ENCODE measurements around the gene PXMP4. TPM values are rescaled to one million over a fixed set of nuclear protein-coding genes. Genes with fewer than 3 reads are reported as not detected.
A peak's percentile ranks its signal among the peaks of the same experiment; 100 is the strongest.

PXMP4 gene
- total and polyA plus RNA-seq, 9 of the 15 experiments (the other 6 are each of a cell fraction or from before 2014, with no cell fraction given), result 4.8 to 29.1 (median 6.8) TPM

DNA sequence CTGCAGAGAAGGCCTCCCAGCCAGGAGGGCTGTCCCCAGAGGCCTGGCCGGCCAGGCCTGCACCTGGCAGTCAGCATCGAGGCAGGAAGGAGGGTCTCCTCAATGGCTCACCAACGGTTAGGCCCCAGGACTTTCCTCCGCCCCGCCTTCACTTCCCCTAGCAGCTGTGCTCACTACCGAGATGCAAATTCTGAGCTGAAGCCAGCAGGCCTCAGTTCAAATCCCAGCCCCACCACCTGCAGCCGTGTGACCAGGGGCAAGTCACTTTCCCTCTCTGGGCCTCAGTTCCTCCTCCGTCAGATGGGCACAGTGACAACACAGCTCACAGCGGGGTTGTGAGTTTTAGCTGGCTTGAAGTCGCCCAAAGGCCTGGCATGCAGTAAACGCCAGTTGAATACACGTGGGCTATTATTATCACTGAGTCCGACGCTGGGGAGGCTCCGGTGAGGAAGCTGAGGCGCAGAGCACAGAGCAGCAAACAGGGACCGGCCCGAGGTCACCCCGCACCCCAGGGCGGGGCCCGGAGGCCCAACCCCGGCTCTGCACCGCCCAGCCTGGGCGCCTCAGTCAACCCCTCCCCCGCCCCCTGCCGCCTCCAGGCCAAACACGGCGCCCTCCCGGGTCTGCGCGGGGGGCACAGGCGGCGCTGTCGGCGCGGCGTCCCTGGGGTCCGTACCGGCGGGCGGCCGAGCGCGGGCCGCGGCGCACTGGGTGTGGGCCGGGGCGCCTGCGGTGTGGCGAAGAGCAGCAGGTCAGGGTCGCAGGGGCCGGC lies 34.6 kb downstream of the PXMP4 start (continued):
- TF ChIP-seq ZBTB8A (IDR thresholded peaks at IDR 0.05; ENCODE audit: partially characterized antibody) (no peak), NR3C1 (CRISPR knock-in tag; IDR thresholded peaks at IDR 0.05) (no peak), BCOR (IDR thresholded peaks at IDR 0.05) (peak; percentile 54; the same call in 1 of the 2 replicates), ZKSCAN8 (CRISPR knock-in tag; IDR thresholded peaks at IDR 0.05) (no peak), POLR2H (tag; IDR thresholded peaks at IDR 0.05; ENCODE audit: low read depth) (no peak), POLR3A (IDR thresholded peaks at IDR 0.05; ENCODE audit: borderline replicate concordance, extremely low read depth, insufficient read depth, insufficient read length) (no peak), DPF2 (IDR thresholded peaks at IDR 0.05) (0 out of 2 replicates have a peak, but pooled peaks have one; percentile 23), NCOR1 (IDR thresholded peaks at IDR 0.05) (no peak), ZNF699 (CRISPR knock-in tag; IDR thresholded peaks at IDR 0.05; ENCODE audit: insufficient replicate concordance) (no peak), KLF16 (IDR thresholded peaks at IDR 0.05) (0 out of 2 replicates have a peak, but pooled peaks have one; percentile 16), KDM5B (IDR thresholded peaks at IDR 0.05; ENCODE audit: insufficient replicate concordance, low read depth, low read length) (no peak), SAP30 (IDR thresholded peaks at IDR 0.05; ENCODE audit: borderline replicate concordance, insufficient read depth, low read depth, low read length, poor library complexity, severe bottlenecking) (peak; percentile 52), ZNF23 (CRISPR knock-in tag; IDR thresholded peaks at IDR 0.05) (no peak), SMARCA4 (IDR thresholded peaks at IDR 0.05) (no peak), RAD51 (IDR thresholded peaks at IDR 0.05; ENCODE audit: borderline replicate concordance, low read depth) (no peak), TAF15 (IDR thresholded peaks at IDR 0.05; ENCODE audit: low read depth, low read length) (no peak), NRF1 (conservative IDR thresholded peaks at IDR 0.05 in 1 of 2, IDR thresholded peaks at IDR 0.05 in 1 of 2) (no peak), TRIM28 (IDR thresholded peaks at IDR 0.05) (no peak), ZFPM2 (CRISPR knock-in tag; IDR thresholded peaks at IDR 0.05) (no peak), HDAC1 (IDR thresholded peaks at IDR 0.05) (peak in 1 of 2 experiments; percentile 68; a peak in 2 of 4 replicates)
- TF ChIP-seq, protein P1, sequence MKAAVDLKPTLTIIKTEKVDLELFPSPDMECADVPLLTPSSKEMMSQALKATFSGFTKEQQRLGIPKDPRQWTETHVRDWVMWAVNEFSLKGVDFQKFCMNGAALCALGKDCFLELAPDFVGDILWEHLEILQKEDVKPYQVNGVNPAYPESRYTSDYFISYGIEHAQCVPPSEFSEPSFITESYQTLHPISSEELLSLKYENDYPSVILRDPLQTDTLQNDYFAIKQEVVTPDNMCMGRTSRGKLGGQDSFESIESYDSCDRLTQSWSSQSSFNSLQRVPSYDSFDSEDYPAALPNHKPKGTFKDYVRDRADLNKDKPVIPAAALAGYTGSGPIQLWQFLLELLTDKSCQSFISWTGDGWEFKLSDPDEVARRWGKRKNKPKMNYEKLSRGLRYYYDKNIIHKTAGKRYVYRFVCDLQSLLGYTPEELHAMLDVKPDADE (conservative IDR thresholded peaks at IDR 0.05; ENCODE audit: control insufficient read depth, low read depth, low read length), result no peak
- TF ChIP-seq, protein P2, sequence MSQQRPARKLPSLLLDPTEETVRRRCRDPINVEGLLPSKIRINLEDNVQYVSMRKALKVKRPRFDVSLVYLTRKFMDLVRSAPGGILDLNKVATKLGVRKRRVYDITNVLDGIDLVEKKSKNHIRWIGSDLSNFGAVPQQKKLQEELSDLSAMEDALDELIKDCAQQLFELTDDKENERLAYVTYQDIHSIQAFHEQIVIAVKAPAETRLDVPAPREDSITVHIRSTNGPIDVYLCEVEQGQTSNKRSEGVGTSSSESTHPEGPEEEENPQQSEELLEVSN (IDR thresholded peaks at IDR 0.05; ENCODE audit: borderline replicate concordance in 1 of 2, extremely low read depth in 1 of 2, insufficient read depth in 1 of 2, insufficient read length in 1 of 2, low read depth in 1 of 2, low read length in 1 of 2, poor library complexity in 1 of 2, severe bottlenecking in 1 of 2), result peak in 1 of 2 experiments; percentile 37
- TF ChIP-seq, protein P3, sequence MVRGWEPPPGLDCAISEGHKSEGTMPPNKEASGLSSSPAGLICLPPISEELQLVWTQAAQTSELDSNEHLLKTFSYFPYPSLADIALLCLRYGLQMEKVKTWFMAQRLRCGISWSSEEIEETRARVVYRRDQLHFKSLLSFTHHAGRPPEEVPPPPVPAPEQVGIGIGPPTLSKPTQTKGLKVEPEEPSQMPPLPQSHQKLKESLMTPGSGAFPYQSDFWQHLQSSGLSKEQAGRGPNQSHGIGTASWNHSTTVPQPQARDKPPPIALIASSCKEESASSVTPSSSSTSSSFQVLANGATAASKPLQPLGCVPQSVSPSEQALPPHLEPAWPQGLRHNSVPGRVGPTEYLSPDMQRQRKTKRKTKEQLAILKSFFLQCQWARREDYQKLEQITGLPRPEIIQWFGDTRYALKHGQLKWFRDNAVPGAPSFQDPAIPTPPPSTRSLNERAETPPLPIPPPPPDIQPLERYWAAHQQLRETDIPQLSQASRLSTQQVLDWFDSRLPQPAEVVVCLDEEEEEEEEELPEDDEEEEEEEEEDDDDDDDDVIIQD (CRISPR knock-in tag; IDR thresholded peaks at IDR 0.05), result no peak
- TF ChIP-seq, protein P4, sequence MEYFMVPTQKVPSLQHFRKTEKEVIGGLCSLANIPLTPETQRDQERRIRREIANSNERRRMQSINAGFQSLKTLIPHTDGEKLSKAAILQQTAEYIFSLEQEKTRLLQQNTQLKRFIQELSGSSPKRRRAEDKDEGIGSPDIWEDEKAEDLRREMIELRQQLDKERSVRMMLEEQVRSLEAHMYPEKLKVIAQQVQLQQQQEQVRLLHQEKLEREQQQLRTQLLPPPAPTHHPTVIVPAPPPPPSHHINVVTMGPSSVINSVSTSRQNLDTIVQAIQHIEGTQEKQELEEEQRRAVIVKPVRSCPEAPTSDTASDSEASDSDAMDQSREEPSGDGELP (CRISPR knock-in tag; IDR thresholded peaks at IDR 0.05; ENCODE audit: borderline replicate concordance), result peak; percentile 83; the same call in 1 of the 2 replicates
